ENCODE results near the gene DHX40.

DHX40 gene

GRCh38 chr17:59538195-59538909, 27.1 kb upstream of the DHX40 start:
- H3K4me3 ChIP-seq (ENCODE audit: insufficient read depth, low read length, poor library complexity, severe bottlenecking), result no peak overlapping the region
- no peaks in the 10 kb centered on the region for H3K36me3 ChIP-seq (ENCODE audit: low read length)
- H3K9ac ChIP-seq (ENCODE audit: low read length), result no peak overlapping the region
- no peak overlapping the region for H3K27ac ChIP-seq (ENCODE audit: low read depth, low read length)
- H3K4me2 ChIP-seq (ENCODE audit: low read depth, low read length, poor library complexity, severe bottlenecking), result no peak overlapping the region
- H3K9me3 ChIP-seq (ENCODE audit: insufficient read depth, low read length), result no peaks in the 10 kb centered on the region
- TF ChIP-seq CTCF (IDR thresholded peaks at IDR 0.05; ENCODE audit: insufficient read depth, low read length, poor library complexity, severe bottlenecking), result no peak
- no peaks in the 10 kb centered on the region for H4K20me1 ChIP-seq (ENCODE audit: low read depth, low read length)
- H3F3A ChIP-seq (ENCODE audit: insufficient read depth), result no peaks in the 10 kb centered on the region
- no peaks in the 10 kb centered on the region for H3K79me2 ChIP-seq (ENCODE audit: insufficient read depth, low read length)
- no peaks in the 10 kb centered on the region for H3K27me3 ChIP-seq (ENCODE audit: low read length)
- no peaks in the 10 kb centered on the region for H3K9me2 ChIP-seq (replicated peaks; ENCODE audit: insufficient read depth, low read length)
- H2AFZ ChIP-seq (ENCODE audit: low read depth, low read length, severe bottlenecking), result no peak overlapping the region

- no peaks in the 10 kb centered on the region for H3K27me3 ChIP-seq (ENCODE audit: low read length)
- H3K4me2 ChIP-seq (ENCODE audit: low read depth, low read length, poor library complexity, severe bottlenecking), result no peak overlapping the region
- H4K20me1 ChIP-seq (ENCODE audit: low read depth, low read length), result no peaks in the 10 kb centered on the region
- TF ChIP-seq EZH2phosphoT487 (conservative IDR thresholded peaks at IDR 0.05; ENCODE audit: low read length) (no peak), CTCF (IDR thresholded peaks at IDR 0.05; ENCODE audit: insufficient read depth, low read length, poor library complexity, severe bottlenecking) (no peak)
- H2AFZ ChIP-seq (ENCODE audit: low read depth, low read length, severe bottlenecking), result no peak overlapping the region
- no peak overlapping the region for H3K9ac ChIP-seq (ENCODE audit: low read length)
- H3F3A ChIP-seq (ENCODE audit: insufficient read depth), result no peaks in the 10 kb centered on the region
- H3K4me3 ChIP-seq (ENCODE audit: insufficient read depth, low read length, poor library complexity, severe bottlenecking), result no peak overlapping the region
- H3K9me2 ChIP-seq (replicated peaks; ENCODE audit: insufficient read depth, low read length), result no peaks in the 10 kb centered on the region
- H3K79me2 ChIP-seq (ENCODE audit: insufficient read depth, low read length), result no peaks in the 10 kb centered on the region
- H3K27ac ChIP-seq (ENCODE audit: low read depth, low read length), result no peak overlapping the region
- H3K36me3 ChIP-seq (ENCODE audit: low read length), result no peaks in the 10 kb centered on the region
- H3K9me3 ChIP-seq (ENCODE audit: insufficient read depth, low read length), result no peaks in the 10 kb centered on the region
Measured at GRCh38 chr17:59542960-59543635, 22.3 kb upstream of the DHX40 start.

- Histone ChIP-seq H3K4me3 (ENCODE audit: insufficient read depth, low read length, poor library complexity, severe bottlenecking) (no peak overlapping the region), H3F3A (ENCODE audit: insufficient read depth) (no peaks in the 10 kb centered on the region), H3K4me2 (ENCODE audit: low read depth, low read length, poor library complexity, severe bottlenecking) (no peak overlapping the region), H3K9me3 (ENCODE audit: insufficient read depth, low read length) (no peaks in the 10 kb centered on the region), H2AFZ (ENCODE audit: low read depth, low read length, severe bottlenecking) (no peak overlapping the region), H3K9me2 (replicated peaks; ENCODE audit: insufficient read depth, low read length) (no peaks in the 10 kb centered on the region), H3K36me3 (ENCODE audit: low read length) (no peaks in the 10 kb centered on the region), H4K20me1 (ENCODE audit: low read depth, low read length) (no peaks in the 10 kb centered on the region), H3K27ac (ENCODE audit: low read depth, low read length) (no peak overlapping the region), H3K79me2 (ENCODE audit: insufficient read depth, low read length) (no peaks in the 10 kb centered on the region), H3K27me3 (ENCODE audit: low read length) (no peaks in the 10 kb centered on the region), H3K9ac (ENCODE audit: low read length) (no peak overlapping the region)
- TF ChIP-seq CTCF (IDR thresholded peaks at IDR 0.05; ENCODE audit: insufficient read depth, low read length, poor library complexity, severe bottlenecking), result no peak
- no peak for TF ChIP-seq EZH2phosphoT487 (conservative IDR thresholded peaks at IDR 0.05; ENCODE audit: low read length)
Measured at GRCh38 chr17:59545942-59546341, 19.5 kb upstream of the DHX40 start.

Measured in SU-DHL-6 (cell line).